Kidney (tissue), 14 donors: ENCODE measurements around the gene GZMA. TPM values are rescaled to one million over a fixed set of nuclear protein-coding genes. Genes with fewer than 3 reads are reported as not detected.

Experiments used
- DNase-seq, 5 donors: peaks; one replicate each; pipeline ENCODE4 v3.0.0-alpha.2; 2013 to 2020
- FAIRE-seq: peaks from 2 replicates; lab custom pipeline; 2012; peaks lifted over from hg19 to GRCh38; lab: Jason Lieb, UNC
- H3K27ac ChIP-seq, 2 donors: one replicate each; pipeline ENCODE4 v1.7.0; 2013; ENCODE audit warnings: low read depth in 2 of 2, low read length in 2 of 2, inconsistent platforms in 1 of 2
- H3K27me3 ChIP-seq: one replicate; pipeline ENCODE4 v1.7.1; 2013; ENCODE audit warnings: low read length, inconsistent platforms; ENCODE audit not compliant: control insufficient read depth, insufficient read depth
- H3K36me3 ChIP-seq, 3 donors: one replicate each; pipeline versions ENCODE4 v1.7.0 to v1.7.1; 2013; ENCODE audit warnings: low read length in 3 of 3, control low read depth in 1 of 3, inconsistent platforms in 1 of 3; ENCODE audit not compliant: insufficient read depth in 3 of 3, control insufficient read depth in 2 of 3
- H3K4me1 ChIP-seq, 3 donors: one replicate each; pipeline versions ENCODE4 v1.7.0 to v1.7.1; 2013; ENCODE audit warnings: low read length in 3 of 3, inconsistent platforms in 1 of 3, low read depth in 1 of 3; ENCODE audit not compliant: control insufficient read depth in 2 of 3, insufficient read depth in 2 of 3
- H3K4me3 ChIP-seq, 3 donors: one replicate each; pipeline versions ENCODE4 v1.7.0 to v1.8.1; 2013; ENCODE audit warnings: low read length in 3 of 3, control low read depth in 1 of 3, inconsistent platforms in 1 of 3
- H3K9ac ChIP-seq, 3 donors: one replicate each; pipeline versions ENCODE4 v1.7.0 to v1.7.1; 2013; ENCODE audit warnings: low read length in 3 of 3, control low read depth in 1 of 3, inconsistent platforms in 1 of 3
- H3K9me3 ChIP-seq, 3 donors: one replicate each; pipeline versions ENCODE4 v1.7.0 to v1.7.1; 2013; ENCODE audit warnings: low read length in 3 of 3, control low read depth in 1 of 3, inconsistent platforms in 1 of 3; ENCODE audit not compliant: control insufficient read depth in 2 of 3, insufficient read depth in 1 of 3
- CTCF ChIP-seq: IDR thresholded peaks from 3 replicates; pipeline ENCODE4 v1.5.1; 2012; ENCODE audit warnings: mild to moderate bottlenecking, moderate library complexity, borderline replicate concordance; ENCODE audit not compliant: insufficient read depth; ENCODE audit errors: extremely low read depth
- intact Hi-C: fragments of 100-400 bp; cut with DNase I; formaldehyde crosslinking; loops from one replicate; pipeline ENCODE4 v1.11.1; 2022
- polyA plus RNA-seq: library from polyadenylated mRNA; stranded (reverse); fragments of 350-450 nt; fragmentation: Illumina TruSeq; extraction: RNeasy Lipid Tissue Mini Kit (QIAGEN cat#74804); gene quantifications from one replicate; pipeline ENCODE4 v1.2.3, GENCODE V29; 2014; ENCODE audit warnings: low read depth, low replicate concordance; ENCODE audit not compliant: insufficient read depth
- total RNA-seq: library from RNA; stranded (reverse); fragmentation: NEBNext Ultra II Directional; extraction: Animal tissue kit (Norgen Biotek cat#: 25700); gene quantifications from one replicate; pipeline ENCODE4 v1.2.1, GENCODE V29; 2021
- donor health status: control.
- donor health status: control.
- donor health status: control.
- donor health status: control.
- donor health status: control.
- donor health status: DM: yes; HTN: yes; CAD: no.
- donor health status: Normal renal cell carcinoma (clear cell type).

Gene GZMA
- total and polyA plus RNA-seq, 2 donors from 2014 or later: 2.2 to 6.1 TPM

- TF ChIP-seq CTCF: no peak
- Histone ChIP-seq H3K36me3 (no peaks in the 10 kb centered on the region), H3K9me3 (no peaks in the 10 kb centered on the region), H3K9ac (no peak overlapping the region), H3K4me1 (no peaks in the 10 kb centered on the region), H3K4me3 (no peak overlapping the region), H3K27ac (no peak overlapping the region), H3K27me3 (no peaks in the 10 kb centered on the region)
- FAIRE-seq (no peak), DNase-seq (no peak)
- intact Hi-C loops: no loop called here
Observed at GRCh38 chr5:55063220-55063863, 39.1 kb upstream of the GZMA start.

- no peak for TF ChIP-seq CTCF
- no peaks in the 10 kb centered on the region for H3K36me3 ChIP-seq
- DNase-seq (no peak), FAIRE-seq (no peak)
- H3K4me1 ChIP-seq: no peaks in the 10 kb centered on the region
- no peaks in the 10 kb centered on the region for H3K27me3 ChIP-seq
- H3K9me3 ChIP-seq: no peaks in the 10 kb centered on the region
- intact Hi-C loops: no loop called here
- no peak overlapping the region for H3K27ac ChIP-seq
- H3K9ac ChIP-seq: no peak overlapping the region
- no peak overlapping the region for H3K4me3 ChIP-seq
Observed at GRCh38 chr5:55063899-55064298, 38.5 kb upstream of the GZMA start.

- no peak overlapping the region for H3K4me3 ChIP-seq
- no peak overlapping the region for H3K27ac ChIP-seq
- FAIRE-seq (no peak), DNase-seq (no peak)
- H3K27me3 ChIP-seq: no peaks in the 10 kb centered on the region
- H3K9me3 ChIP-seq: no peaks in the 10 kb centered on the region
- no peak for TF ChIP-seq CTCF
- H3K9ac ChIP-seq: no peak overlapping the region
- H3K4me1 ChIP-seq: no peaks in the 10 kb centered on the region
- intact Hi-C loops: no loop called here
- no peaks in the 10 kb centered on the region for H3K36me3 ChIP-seq
Observed at GRCh38 chr5:55064523-55064922, 37.9 kb upstream of the GZMA start.

GRCh38 chr5:55066277-55066676 is 36.2 kb upstream of the GZMA start:
- Histone ChIP-seq H3K36me3 (no peaks in the 10 kb centered on the region), H3K27ac (no peak overlapping the region), H3K9me3 (no peaks in the 10 kb centered on the region), H3K4me1 (no peaks in the 10 kb centered on the region), H3K4me3 (no peak overlapping the region), H3K27me3 (no peaks in the 10 kb centered on the region), H3K9ac (no peak overlapping the region)
- DNase-seq (no peak), FAIRE-seq (no peak)
- no peak for TF ChIP-seq CTCF
- intact Hi-C loops: no loop called here
